Measurements from ENCODE around the gene C1RL. TPM values are rescaled to one million over a fixed set of nuclear protein-coding genes. Genes with fewer than 3 reads are reported as not detected.

The C1RL gene
- total RNA-seq, 1 donor from 2014 or later, result 26.6 TPM

DNA sequence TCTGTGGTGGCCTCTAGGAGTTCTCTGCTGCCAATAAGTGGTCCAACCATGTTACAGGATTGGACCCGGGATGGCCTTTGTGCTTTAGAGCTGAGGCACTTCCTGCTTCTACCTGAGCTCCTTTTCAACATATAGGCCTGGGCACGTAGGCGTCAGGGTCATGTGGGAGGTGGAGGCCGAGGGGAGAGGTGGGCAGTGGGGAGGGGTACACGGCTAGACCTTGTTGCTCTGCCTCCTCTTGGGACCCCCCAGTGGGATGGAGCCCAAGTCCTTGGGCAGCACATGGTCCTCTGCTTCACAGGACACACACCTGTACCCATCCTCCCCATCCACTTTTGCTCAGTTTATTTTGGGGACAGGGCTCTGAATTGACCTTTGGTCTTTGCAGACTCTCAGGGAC, 12.3 kb upstream of the C1RL start:
- no peak for DNase-seq (ENCODE audit: low read depth)
- Histone ChIP-seq H3K27me3 (ENCODE audit: control insufficient read depth, insufficient read depth, low read length) (no peaks in the 10 kb centered on the region), H3K36me3 (ENCODE audit: control insufficient read depth, insufficient read depth, low read length) (no peaks in the 10 kb centered on the region), H3K4me3 (ENCODE audit: low read depth, low read length) (no peak overlapping the region)
- TF ChIP-seq, protein P1, sequence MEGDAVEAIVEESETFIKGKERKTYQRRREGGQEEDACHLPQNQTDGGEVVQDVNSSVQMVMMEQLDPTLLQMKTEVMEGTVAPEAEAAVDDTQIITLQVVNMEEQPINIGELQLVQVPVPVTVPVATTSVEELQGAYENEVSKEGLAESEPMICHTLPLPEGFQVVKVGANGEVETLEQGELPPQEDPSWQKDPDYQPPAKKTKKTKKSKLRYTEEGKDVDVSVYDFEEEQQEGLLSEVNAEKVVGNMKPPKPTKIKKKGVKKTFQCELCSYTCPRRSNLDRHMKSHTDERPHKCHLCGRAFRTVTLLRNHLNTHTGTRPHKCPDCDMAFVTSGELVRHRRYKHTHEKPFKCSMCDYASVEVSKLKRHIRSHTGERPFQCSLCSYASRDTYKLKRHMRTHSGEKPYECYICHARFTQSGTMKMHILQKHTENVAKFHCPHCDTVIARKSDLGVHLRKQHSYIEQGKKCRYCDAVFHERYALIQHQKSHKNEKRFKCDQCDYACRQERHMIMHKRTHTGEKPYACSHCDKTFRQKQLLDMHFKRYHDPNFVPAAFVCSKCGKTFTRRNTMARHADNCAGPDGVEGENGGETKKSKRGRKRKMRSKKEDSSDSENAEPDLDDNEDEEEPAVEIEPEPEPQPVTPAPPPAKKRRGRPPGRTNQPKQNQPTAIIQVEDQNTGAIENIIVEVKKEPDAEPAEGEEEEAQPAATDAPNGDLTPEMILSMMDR (IDR thresholded peaks at IDR 0.05; ENCODE audit: insufficient read depth, low read length, poor library complexity, severe bottlenecking), result no peak

GRCh38 chr12:7120166-7120565, 11.2 kb upstream of the C1RL start:
- no peaks in the 10 kb centered on the region for H3K36me3 ChIP-seq (ENCODE audit: control insufficient read depth, insufficient read depth, low read length)
- DNase-seq (ENCODE audit: low read depth), result no peak
- H3K4me3 ChIP-seq (ENCODE audit: low read depth, low read length), result no peak overlapping the region

GRCh38 chr12:7118881-7119280, 9.9 kb upstream of the C1RL start:
- TF ChIP-seq, protein P1 (IDR thresholded peaks at IDR 0.05; ENCODE audit: insufficient read depth, low read length, poor library complexity, severe bottlenecking), result no peak
- Histone ChIP-seq H3K27me3 (ENCODE audit: control insufficient read depth, insufficient read depth, low read length) (no peaks in the 10 kb centered on the region), H3K4me3 (ENCODE audit: low read depth, low read length) (no peak overlapping the region), H3K36me3 (ENCODE audit: control insufficient read depth, insufficient read depth, low read length) (no peaks in the 10 kb centered on the region)
- no peak for DNase-seq (ENCODE audit: low read depth)

More at GRCh38 chr12:7120166-7120565, 11.2 kb upstream of the C1RL start:
- H3K27me3 ChIP-seq (ENCODE audit: control insufficient read depth, insufficient read depth, low read length), result no peaks in the 10 kb centered on the region
- TF ChIP-seq, protein P1 (IDR thresholded peaks at IDR 0.05; ENCODE audit: insufficient read depth, low read length, poor library complexity, severe bottlenecking), result no peak

- no peaks in the 10 kb centered on the region for H3K27me3 ChIP-seq (ENCODE audit: control insufficient read depth, insufficient read depth, low read length)
- H3K36me3 ChIP-seq (ENCODE audit: control insufficient read depth, insufficient read depth, low read length), result no peaks in the 10 kb centered on the region
- no peak for DNase-seq (ENCODE audit: low read depth)
- no peak overlapping the region for H3K4me3 ChIP-seq (ENCODE audit: low read depth, low read length)
- TF ChIP-seq, protein P1 (IDR thresholded peaks at IDR 0.05; ENCODE audit: insufficient read depth, low read length, poor library complexity, severe bottlenecking), result no peak
These were observed 8.7 kb upstream of the C1RL start for GRCh38 chr12:7117670-7118069.

DNA sequence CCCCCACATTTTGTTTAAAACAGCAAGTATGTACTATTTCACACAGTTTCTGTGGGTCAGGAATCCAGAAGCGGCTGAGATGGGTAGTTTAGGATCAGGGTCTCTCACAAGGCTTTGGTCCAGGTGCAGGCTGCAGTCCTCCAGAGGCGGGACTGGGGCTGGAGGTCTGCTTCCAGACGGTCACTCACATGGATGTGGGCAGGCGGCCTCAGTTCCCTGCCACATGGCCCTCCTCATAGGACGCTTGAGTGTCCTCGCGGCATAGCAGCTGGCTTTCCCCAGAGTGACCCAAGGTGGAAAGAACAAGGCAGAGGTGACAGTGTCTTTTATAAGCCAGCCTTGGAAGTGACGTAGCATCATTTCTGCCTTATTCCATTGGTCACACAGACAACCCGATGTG, 7.9 kb upstream of the C1RL start:
- H3K36me3 ChIP-seq (ENCODE audit: control insufficient read depth, insufficient read depth, low read length), result no peaks in the 10 kb centered on the region
- no peaks in the 10 kb centered on the region for H3K27me3 ChIP-seq (ENCODE audit: control insufficient read depth, insufficient read depth, low read length)
- DNase-seq (ENCODE audit: low read depth), result no peak
- H3K4me3 ChIP-seq (ENCODE audit: low read depth, low read length), result no peak overlapping the region
- TF ChIP-seq, protein P1 (IDR thresholded peaks at IDR 0.05; ENCODE audit: insufficient read depth, low read length, poor library complexity, severe bottlenecking), result no peak

DNA sequence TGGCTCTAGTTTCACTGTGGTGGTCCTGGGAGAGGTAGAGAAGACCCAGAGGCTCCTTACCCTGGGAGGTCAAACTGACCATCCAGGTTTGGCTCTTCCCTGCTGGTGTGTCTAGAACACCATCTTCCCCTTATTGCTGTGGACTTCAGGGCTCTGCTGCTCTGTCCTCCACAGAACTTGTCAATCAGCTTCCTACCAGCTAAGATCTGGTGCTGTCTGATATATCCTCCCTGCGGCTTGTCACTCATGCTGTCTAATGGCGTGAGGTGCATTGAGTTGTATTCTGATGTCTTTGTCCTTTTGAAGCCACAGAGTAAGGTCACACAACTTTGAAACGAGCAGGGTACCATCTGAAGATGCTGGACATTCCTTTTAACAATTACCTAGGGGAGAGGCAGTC, 7.2 kb upstream of the C1RL start:
- H3K27me3 ChIP-seq (ENCODE audit: control insufficient read depth, insufficient read depth, low read length), result no peaks in the 10 kb centered on the region
- no peak overlapping the region for H3K4me3 ChIP-seq (ENCODE audit: low read depth, low read length)
- DNase-seq (ENCODE audit: low read depth), result no peak
- TF ChIP-seq, protein P1 (IDR thresholded peaks at IDR 0.05; ENCODE audit: insufficient read depth, low read length, poor library complexity, severe bottlenecking), result no peak
- no peaks in the 10 kb centered on the region for H3K36me3 ChIP-seq (ENCODE audit: control insufficient read depth, insufficient read depth, low read length)
